Vagina (tissue), 2 donors: Measurements from ENCODE around the gene ZMIZ1. TPM values are rescaled to one million over a fixed set of nuclear protein-coding genes. Genes with fewer than 3 reads are reported as not detected.
"Not testable (repeated sequence)": the region's sequence is repeated elsewhere in the genome, so short reads cannot be mapped to it uniquely, and the experiment has no call there.

Experiments used
- DNase-seq, 2 donors: peaks; one replicate each; pipeline ENCODE4 v3.0.0-alpha.2; 2017; ENCODE audit errors: extremely low spot score in 2 of 2
- H3K27ac ChIP-seq: fragments of 200-600 bp; sonication (generic); one replicate; pipeline ENCODE4 v1.5.1; 2019
- H3K27me3 ChIP-seq: fragments of 200-600 bp; sonication (generic); one replicate; pipeline ENCODE4 v1.5.1; 2019
- H3K36me3 ChIP-seq, 2 donors: fragments of 200-600 bp; sonication (generic); one replicate each; pipeline ENCODE4 v1.5.1; 2017 to 2019
- H3K4me1 ChIP-seq: fragments of 200-600 bp; sonication (generic); one replicate; pipeline ENCODE4 v1.5.1; 2019
- H3K4me3 ChIP-seq, 2 donors: fragments of 200-600 bp; sonication (generic); 1 replicate in 1 of 2; 2 replicates in 1 of 2; pipeline ENCODE4 v1.5.1; 2016 to 2019
- H3K9me3 ChIP-seq: fragments of 200-600 bp; sonication (generic); one replicate; pipeline ENCODE4 v1.5.1; 2019
- POLR2A ChIP-seq, 2 donors: fragments of 450-650 bp; IDR thresholded peaks; one replicate each; pipeline ENCODE4 v1.6.1; 2017; ENCODE audit warnings: antibody characterized with exemption in 2 of 2, mild to moderate bottlenecking in 2 of 2, moderate library complexity in 2 of 2
- POLR2AphosphoS5 ChIP-seq, 2 donors: sonication (generic); formaldehyde crosslinking; IDR thresholded peaks; one replicate each; pipeline ENCODE4 v1.9.0; 2017; ENCODE audit warnings: antibody characterized with exemption in 2 of 2, mild to moderate bottlenecking in 2 of 2, low read depth in 1 of 2; ENCODE audit not compliant: insufficient read depth in 1 of 2
- intact Hi-C: fragments of 100-400 bp; cut with DNase I; formaldehyde crosslinking; loops from one replicate; pipeline ENCODE4 v1.15.1; 2023
- total RNA-seq: library from RNA; depleted of rRNA; stranded (reverse); fragments of >200 nt; gene quantifications from one replicate; pipeline ENCODE4 v1.2.3, GENCODE V29; 2016
- TF ChIP-seq, protein P1 (sequence below), 3 experiments: fragments of 450-650 bp in 2 of 3; fragments of 200-600 bp in 1 of 3; sonication (generic) in 1 of 3; IDR thresholded peaks; one replicate each; pipeline ENCODE4 v1.5.1; 2017 to 2019; ENCODE audit warnings: antibody characterized with exemption in 3 of 3, mild to moderate bottlenecking in 2 of 3, moderate library complexity in 2 of 3

The ZMIZ1 gene
- total RNA-seq, 1 donor from 2014 or later = 61.4 TPM

DNA sequence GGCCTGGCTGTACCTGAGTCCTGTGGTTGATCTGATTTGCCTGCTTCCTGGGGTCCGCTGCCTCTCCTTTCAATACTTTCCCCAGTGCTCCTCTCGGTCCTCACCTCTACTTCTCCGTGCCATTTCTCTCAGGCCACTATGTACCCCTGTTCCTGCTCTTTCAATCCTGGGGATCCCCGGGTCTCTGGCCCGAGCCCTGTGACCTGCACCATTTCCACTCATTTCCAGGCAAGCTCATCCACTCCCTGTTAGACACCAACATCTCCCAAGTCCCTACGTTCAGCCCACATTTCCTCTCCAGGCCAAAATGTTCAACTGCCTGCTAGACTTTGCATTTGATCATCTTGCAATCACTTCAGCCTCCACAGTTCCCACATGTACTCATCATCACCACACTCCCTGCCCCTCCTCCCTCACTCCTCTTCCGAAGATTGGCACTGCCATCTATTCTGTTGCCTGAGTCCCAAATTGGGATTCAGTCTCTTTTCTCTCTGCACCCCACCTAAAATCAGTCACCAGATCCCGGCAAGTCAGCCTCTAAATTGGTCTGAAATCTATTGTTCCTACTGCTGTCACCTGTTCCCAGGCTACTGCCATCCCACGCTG lies 34.4 kb upstream of the ZMIZ1 start:
- H3K9me3 ChIP-seq = no peaks in the 10 kb centered on the region
- H3K4me1 ChIP-seq = no peaks in the 10 kb centered on the region
- H3K36me3 ChIP-seq = no peaks in the 10 kb centered on the region
- intact Hi-C loops = no loop called here
- H3K27ac ChIP-seq = no peak overlapping the region
- H3K4me3 ChIP-seq = no peak overlapping the region
- DNase-seq = no peak
- H3K27me3 ChIP-seq = no peaks in the 10 kb centered on the region
- TF ChIP-seq, protein P1, sequence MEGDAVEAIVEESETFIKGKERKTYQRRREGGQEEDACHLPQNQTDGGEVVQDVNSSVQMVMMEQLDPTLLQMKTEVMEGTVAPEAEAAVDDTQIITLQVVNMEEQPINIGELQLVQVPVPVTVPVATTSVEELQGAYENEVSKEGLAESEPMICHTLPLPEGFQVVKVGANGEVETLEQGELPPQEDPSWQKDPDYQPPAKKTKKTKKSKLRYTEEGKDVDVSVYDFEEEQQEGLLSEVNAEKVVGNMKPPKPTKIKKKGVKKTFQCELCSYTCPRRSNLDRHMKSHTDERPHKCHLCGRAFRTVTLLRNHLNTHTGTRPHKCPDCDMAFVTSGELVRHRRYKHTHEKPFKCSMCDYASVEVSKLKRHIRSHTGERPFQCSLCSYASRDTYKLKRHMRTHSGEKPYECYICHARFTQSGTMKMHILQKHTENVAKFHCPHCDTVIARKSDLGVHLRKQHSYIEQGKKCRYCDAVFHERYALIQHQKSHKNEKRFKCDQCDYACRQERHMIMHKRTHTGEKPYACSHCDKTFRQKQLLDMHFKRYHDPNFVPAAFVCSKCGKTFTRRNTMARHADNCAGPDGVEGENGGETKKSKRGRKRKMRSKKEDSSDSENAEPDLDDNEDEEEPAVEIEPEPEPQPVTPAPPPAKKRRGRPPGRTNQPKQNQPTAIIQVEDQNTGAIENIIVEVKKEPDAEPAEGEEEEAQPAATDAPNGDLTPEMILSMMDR (IDR thresholded peaks at IDR 0.05) = no peak
- no peak for TF ChIP-seq POLR2AphosphoS5 (IDR thresholded peaks at IDR 0.05; ENCODE audit: insufficient read depth in 1 of 2, low read depth in 1 of 2)
- TF ChIP-seq POLR2A (IDR thresholded peaks at IDR 0.05) = no peak

DNA sequence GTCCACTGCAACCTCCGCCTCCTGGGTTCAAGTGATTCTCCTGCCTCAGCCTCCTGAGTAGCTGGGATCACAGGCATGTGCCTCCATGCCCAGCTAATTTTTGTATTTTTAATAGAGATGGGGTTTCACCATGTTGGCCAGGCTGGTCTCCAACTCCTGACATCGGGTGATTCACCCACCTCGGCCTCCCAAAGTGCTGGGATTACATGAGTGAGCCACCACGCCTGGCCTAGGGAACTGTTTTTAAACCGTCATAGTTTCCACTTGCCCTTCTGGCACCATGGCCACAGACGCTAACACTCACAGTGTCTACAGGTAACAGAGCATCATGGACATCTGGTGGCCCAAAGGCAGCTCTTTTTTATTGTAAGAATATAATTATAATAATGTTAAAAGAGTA lies 32.4 kb upstream of the ZMIZ1 start:
- H3K27me3 ChIP-seq, H3K9me3 ChIP-seq, H3K36me3 ChIP-seq, H3K4me1 ChIP-seq, H3K27ac ChIP-seq, H3K4me3 ChIP-seq, DNase-seq, intact Hi-C loops: not testable (repeated sequence)

DNA sequence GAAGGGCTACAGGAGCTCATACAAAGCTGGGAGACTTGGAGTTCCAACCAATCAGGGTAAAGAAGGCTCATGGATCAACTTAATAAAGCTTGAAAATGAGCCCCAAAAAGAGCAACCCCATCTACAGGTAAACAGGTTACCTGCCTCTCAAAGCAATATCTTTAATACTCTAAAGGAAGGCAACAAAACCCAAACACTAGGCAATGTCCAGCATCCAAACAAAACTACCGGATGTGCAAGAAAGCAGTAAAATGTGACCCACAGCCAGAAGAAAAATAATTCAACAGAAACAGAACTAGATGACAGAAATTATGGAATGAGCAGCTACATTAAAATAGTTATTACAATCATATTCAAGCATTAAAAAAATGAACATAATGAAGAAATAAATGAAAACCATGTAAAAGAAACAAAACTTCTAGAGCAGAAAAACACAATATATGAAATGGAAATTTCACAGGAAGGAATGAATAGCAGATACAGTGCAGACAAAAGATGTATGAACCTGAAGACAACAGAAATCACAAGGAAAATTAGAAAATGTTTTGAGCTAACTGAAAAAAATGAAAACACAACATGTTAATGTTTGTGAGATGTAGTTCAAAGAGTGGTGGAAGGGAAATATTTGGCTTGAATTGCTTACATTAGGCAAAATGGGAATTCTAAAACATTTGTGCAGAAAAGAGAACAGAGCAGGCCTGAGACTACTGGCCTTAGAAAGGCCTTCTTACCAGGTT lies 30.5 kb upstream of the ZMIZ1 start:
- H3K27ac ChIP-seq = no peak overlapping the region
- intact Hi-C loops = no loop called here
- H3K9me3 ChIP-seq = no peaks in the 10 kb centered on the region
- no peaks in the 10 kb centered on the region for H3K27me3 ChIP-seq
- H3K4me1 ChIP-seq = no peaks in the 10 kb centered on the region
- TF ChIP-seq POLR2A (IDR thresholded peaks at IDR 0.05) (no peak), POLR2AphosphoS5 (IDR thresholded peaks at IDR 0.05; ENCODE audit: insufficient read depth in 1 of 2, low read depth in 1 of 2) (no peak)
- TF ChIP-seq, protein P1 (IDR thresholded peaks at IDR 0.05) = no peak
- DNase-seq = no peak
- H3K4me3 ChIP-seq = no peak overlapping the region
- H3K36me3 ChIP-seq = no peaks in the 10 kb centered on the region

DNA sequence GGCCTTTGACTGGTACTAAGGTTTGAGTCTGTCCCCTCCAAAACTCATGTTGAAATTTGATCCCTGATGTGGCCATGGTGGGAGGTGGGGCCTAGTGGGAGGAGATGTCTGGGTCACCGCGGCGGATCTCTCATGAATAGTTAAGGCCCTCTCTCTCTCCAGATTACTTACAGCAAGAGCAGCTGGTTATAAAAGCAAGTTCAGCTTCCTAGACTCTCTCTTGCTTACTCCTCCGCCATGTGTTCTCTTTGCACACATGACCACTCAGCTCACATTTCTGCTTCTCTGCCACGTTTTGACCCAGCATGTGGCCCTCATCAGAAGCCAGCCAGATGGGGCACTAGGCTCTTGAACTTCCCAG lies 29.9 kb upstream of the ZMIZ1 start:
- intact Hi-C loops = no loop called here
- Histone ChIP-seq H3K4me1 (no peaks in the 10 kb centered on the region), H3K27ac (no peak overlapping the region), H3K9me3 (no peaks in the 10 kb centered on the region), H3K27me3 (no peaks in the 10 kb centered on the region), H3K4me3 (no peak overlapping the region), H3K36me3 (no peaks in the 10 kb centered on the region)
- no peak for DNase-seq
- TF ChIP-seq POLR2A (IDR thresholded peaks at IDR 0.05) (no peak), POLR2AphosphoS5 (IDR thresholded peaks at IDR 0.05; ENCODE audit: insufficient read depth in 1 of 2, low read depth in 1 of 2) (no peak)
- TF ChIP-seq, protein P1 (IDR thresholded peaks at IDR 0.05) = no peak

DNA sequence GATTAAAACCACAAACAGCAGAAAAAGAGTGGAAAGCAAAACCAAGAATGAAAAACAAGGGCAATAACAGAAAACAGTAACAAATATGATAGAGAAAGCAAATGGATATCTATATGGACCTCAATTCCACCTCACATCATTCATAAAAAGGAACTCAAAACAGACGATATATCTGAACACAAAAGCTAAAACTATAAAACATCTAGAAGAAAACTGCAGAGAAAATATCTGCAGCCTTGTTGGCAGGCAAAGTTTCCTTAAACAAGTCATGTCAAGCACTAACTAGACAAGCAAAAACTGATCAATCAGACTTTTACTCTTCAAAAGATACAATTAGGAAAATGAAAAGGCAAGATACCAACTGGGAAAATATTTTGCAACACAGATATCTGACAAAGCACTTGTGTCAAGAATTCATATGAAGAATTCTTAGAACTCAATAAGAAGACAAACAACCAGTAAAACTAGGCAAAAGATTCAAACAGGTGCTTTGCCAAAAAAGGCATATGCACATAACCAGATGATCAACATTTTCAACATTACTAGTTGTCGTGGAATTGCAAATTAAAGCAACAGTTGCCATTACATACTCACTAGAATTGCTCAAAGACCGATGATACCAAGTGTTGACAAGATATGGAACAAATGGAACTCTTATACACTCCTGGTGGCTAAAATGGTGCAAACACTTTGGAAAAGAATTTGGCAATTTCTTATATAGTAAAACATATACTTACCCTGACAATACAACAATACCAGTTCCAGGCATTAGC lies 25.9 kb upstream of the ZMIZ1 start:
- H3K27ac ChIP-seq = no peak overlapping the region
- no peaks in the 10 kb centered on the region for H3K9me3 ChIP-seq
- intact Hi-C loops = no loop called here
- H3K4me3 ChIP-seq = no peak overlapping the region
- TF ChIP-seq POLR2AphosphoS5 (IDR thresholded peaks at IDR 0.05; ENCODE audit: insufficient read depth in 1 of 2, low read depth in 1 of 2) (no peak), POLR2A (IDR thresholded peaks at IDR 0.05) (no peak)
- TF ChIP-seq, protein P1 (IDR thresholded peaks at IDR 0.05) = no peak
- peaks cover 11% of the 10 kb centered on the region for H3K4me1 ChIP-seq
- no peaks in the 10 kb centered on the region for H3K27me3 ChIP-seq
- H3K36me3 ChIP-seq = no peaks in the 10 kb centered on the region
- no peak for DNase-seq
